Epithelial cell of proximal tubule (primary cell): ENCODE measurements around the gene DCPS. TPM values are rescaled to one million over a fixed set of nuclear protein-coding genes. Genes with fewer than 3 reads are reported as not detected.
"Not testable (repeated sequence)": the region's sequence is repeated elsewhere in the genome, so short reads cannot be mapped to it uniquely, and the experiment has no call there.

Experiments
- DNase-seq: peaks from one replicate; pipeline ENCODE4 v3.0.0-alpha.2; 2011; ENCODE audit warnings: low read depth
- H3K4me3 ChIP-seq: 2 replicates; pipeline ENCODE4 v1.5.1; 2011; ENCODE audit warnings: low read depth, mild to moderate bottlenecking, low read length
- total RNA-seq: library from RNA; depleted of rRNA; stranded (reverse); fragments of >200 nt; gene quantifications from 2 replicates; pipeline ENCODE4 v1.2.3, GENCODE V29; 2015
- TF ChIP-seq, protein P1 (sequence below): conservative IDR thresholded peaks from 2 replicates; pipeline ENCODE4 v1.5.1; 2012; ENCODE audit warnings: low read depth, mild to moderate bottlenecking, low read length

DCPS gene
- total RNA-seq, 1 donor from 2014 or later: 17.2 TPM

DNA sequence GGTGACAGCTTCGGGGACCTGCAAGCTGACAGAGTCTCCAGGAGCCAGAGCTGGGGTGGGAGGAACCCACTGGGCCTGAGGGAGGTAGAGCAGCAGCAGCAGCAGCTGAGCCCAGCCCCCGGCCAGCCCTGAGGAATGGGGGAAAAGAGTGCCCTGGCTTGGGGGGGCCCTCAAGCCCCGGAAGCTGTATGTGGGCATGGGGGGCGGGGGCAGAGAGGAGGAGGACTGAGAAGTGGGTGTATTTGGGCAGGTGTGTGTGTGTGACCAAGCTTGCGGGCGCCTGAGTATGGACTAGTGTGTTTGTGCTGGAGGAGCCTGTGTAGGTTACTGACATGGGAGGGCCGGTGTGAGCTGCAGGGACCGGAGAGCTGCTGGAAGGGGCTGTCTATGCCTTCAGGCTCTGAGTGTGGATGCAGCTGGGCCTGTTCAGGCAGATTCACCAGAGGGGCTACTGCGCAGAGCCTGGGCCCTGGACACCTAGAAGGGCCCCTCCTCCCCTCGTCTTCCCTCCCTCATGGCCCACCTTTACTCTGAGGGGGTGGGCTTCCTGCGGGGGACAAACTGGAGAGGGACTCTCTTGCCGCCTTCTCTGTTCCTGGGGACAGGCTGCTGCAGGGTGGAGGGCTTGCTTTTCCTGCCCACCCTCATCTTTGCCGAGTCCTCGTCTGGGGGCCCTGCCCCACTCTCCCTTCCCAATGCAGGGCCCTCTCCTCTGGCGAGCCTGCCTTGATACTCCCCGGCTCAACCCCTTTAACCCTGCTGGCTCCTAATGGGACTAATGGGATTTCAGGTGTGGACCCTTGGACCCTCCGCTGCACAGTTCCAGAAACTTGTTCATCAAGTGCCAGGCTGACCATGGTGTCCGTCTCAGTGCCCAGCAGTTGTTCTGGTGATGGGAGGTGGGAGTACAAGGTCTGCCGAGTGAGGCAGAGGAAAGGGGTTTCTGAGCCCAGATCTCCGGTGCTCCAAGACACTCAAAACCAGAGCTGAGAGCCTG is 79.8 kb downstream of the DCPS start:
- H3K4me3 ChIP-seq: no peak overlapping the region
- TF ChIP-seq, protein P1, sequence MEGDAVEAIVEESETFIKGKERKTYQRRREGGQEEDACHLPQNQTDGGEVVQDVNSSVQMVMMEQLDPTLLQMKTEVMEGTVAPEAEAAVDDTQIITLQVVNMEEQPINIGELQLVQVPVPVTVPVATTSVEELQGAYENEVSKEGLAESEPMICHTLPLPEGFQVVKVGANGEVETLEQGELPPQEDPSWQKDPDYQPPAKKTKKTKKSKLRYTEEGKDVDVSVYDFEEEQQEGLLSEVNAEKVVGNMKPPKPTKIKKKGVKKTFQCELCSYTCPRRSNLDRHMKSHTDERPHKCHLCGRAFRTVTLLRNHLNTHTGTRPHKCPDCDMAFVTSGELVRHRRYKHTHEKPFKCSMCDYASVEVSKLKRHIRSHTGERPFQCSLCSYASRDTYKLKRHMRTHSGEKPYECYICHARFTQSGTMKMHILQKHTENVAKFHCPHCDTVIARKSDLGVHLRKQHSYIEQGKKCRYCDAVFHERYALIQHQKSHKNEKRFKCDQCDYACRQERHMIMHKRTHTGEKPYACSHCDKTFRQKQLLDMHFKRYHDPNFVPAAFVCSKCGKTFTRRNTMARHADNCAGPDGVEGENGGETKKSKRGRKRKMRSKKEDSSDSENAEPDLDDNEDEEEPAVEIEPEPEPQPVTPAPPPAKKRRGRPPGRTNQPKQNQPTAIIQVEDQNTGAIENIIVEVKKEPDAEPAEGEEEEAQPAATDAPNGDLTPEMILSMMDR: no peak
- DNase-seq: no peak

DNA sequence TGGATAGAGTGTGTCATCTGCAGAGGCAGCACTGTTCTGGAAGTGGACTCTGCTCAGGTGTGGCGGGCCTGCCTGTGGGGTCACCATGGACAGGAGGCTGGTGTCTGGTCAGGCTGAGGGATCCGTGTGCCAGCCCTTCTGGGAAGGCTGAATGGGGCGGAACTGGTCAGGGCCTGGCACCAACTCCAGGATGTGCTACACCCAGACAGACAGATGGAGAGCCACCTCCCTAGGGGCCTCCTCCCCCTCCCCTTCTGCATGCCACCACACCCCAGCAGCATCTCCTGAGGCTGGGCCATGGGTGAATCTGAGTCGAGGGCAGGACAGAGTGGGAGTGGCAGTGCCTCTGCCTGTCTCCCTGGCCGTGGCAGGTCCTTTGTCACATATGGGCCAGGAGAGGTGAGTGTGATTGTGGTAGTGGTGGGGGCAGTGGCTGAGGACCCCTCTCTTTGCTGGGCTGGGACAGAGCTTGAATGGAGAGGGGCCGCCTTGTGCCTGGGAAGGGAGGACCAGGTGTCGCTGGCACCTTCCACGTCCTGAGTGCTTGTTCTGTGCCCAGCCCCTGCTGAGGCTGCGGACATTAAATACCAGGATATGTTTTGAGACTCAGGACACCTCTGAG is 80.7 kb downstream of the DCPS start:
- H3K4me3 ChIP-seq: no peak overlapping the region
- TF ChIP-seq, protein P1: no peak
- DNase-seq: no peak

DNA sequence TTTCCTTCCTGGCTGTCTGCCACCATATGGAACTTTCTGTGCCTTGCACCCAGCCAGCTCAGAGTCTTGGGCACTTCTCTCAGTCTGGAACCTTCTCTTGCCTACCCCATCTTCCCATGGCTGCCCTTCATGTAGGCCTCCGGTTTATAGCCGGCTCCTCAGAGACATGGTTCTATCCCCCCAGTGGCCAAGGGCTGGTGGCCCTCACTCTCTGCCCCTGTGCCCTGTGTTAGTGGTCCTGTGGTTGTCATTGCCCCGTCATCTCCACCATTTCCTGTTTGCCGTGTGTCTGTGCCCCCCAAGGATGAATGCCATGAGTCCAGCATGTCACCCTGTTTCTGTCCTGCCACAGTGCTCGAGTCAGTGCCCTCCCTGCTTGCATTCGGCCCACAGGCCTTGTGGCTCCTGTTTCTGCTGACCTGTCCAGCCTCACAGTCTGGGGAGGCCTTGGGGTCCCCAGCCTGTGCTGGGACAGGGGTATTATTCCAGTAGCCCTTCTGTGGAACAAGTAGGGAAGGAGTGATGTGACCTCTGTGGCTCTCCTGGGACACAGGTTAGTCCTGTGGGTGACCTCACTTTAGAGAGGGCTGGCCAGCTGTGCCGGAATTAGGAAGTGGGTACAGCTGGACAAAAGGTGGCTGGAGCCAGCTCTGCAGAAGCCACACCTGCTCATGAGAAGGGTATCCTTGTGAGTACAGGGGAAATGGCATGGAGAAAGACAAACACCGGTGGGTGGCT is 82.3 kb downstream of the DCPS start:
- H3K4me3 ChIP-seq: no peak overlapping the region
- TF ChIP-seq, protein P1: no peak
- no peak for DNase-seq

DNA sequence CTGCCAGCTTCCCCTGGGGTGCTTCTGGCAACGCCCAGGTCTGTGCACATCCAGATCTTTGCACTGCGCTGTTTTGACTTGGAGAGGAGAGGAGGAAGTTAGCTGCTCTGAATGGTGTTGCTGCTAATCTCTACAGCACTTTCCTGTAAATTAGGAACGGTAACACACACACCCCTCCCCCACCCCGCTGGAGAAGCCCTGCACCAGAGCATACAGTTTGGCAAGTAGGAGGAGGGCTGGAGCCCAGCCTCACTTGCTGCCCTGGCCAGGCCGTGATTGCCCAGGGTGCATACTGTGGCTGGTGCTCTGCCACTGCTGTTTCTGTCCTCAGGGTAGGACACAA is 82.8 kb downstream of the DCPS start:
- not testable (repeated sequence) for DNase-seq

DNA sequence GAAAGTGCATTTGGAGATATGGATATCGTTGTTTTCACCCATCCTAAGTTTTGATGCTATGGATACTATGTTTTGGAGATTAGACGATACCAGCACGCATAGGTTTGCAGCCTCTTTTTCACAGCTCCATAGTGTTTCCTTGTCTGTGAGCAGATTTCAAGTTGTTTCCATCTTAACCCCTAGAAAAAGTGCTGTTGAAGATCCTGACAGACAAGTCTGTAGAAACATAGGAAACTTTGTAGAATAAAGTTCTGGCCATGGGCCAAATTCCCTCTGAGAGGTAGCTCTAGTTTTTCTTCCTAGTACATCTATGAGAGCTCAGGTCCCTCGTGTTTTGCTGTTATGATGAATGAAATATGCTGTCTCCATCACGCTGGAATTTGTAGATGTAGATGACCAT is 84.0 kb downstream of the DCPS start:
- DNase-seq: no peak
- TF ChIP-seq, protein P1: no peak
- no peak overlapping the region for H3K4me3 ChIP-seq

More for the DNA sequence above, 82.8 kb downstream of the DCPS start:
- not testable (repeated sequence) for H3K4me3 ChIP-seq

DNA sequence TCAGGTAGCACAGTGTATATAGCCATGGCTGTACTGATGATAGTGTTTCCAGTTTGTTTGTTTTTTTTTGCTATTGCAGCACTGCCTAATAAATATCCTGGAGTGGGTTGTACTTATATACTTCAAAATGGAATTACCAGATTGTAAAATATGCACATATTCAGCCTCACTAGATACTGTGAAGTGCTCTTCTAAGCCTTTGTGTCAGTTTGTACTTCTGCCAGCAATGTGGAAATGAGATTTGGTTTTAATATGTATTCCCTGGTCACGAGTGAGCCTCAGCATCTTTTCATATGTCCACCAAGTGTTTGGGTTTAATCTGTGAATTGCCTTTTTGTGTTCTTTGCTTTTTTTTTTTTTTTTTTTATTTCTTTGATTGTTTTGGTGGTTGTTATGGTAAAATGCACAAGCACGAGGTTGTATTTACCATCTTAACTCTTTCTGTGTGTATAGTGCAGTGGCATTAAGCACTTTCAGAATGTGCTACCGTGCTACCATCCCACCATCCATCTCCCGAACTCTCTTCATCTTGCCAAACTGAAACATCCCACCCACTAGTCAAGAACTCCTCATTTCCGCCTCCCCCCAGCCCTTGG is 86.5 kb downstream of the DCPS start:
- H3K4me3 ChIP-seq: no peak overlapping the region
- TF ChIP-seq, protein P1: no peak
- no peak for DNase-seq
